CD4-positive, alpha-beta T cell (primary cell): ENCODE results near the gene MELTF. TPM values are rescaled to one million over a fixed set of nuclear protein-coding genes. Genes with fewer than 3 reads are reported as not detected.

Experiments used
- ATAC-seq: fragments of 200-7000 bp; cut with Tn5 transposase; one replicate; pipeline ENCODE4 v1.10.0; 2022; ENCODE audit warnings: mild to moderate bottlenecking; ENCODE audit not compliant: poor library complexity
- CTCF ChIA-PET: fragments of 350-600 bp; sonication (Branson Sonifier 250); formaldehyde crosslinking; loops from one replicate; lab custom pipeline; 2021; ENCODE audit warnings: antibody characterized with exemption, inconsistent platforms; lab: Charles Lee
- POLR2A ChIA-PET: fragments of 350-600 bp; sonication (Branson Sonifier 250); formaldehyde crosslinking; loops from one replicate; lab custom pipeline; 2021; ENCODE audit warnings: antibody characterized with exemption, inconsistent platforms; lab: Charles Lee
- DNase-seq, 14 experiments: peaks; one replicate each; pipeline ENCODE4 v3.0.0-alpha.2; 2013 to 2020; ENCODE audit warnings: mixed read lengths in 2 of 14
- H3K27ac ChIP-seq, 2 donors: one replicate each; pipeline versions ENCODE4 v1.5.1 to v1.7.0; 2013; ENCODE audit warnings: low read length in 2 of 2, low read depth in 1 of 2, mild to moderate bottlenecking in 1 of 2
- H3K27me3 ChIP-seq, 2 experiments: 1 replicate in 1 of 2; 2 replicates in 1 of 2; pipeline versions ENCODE4 v1.6.1 to v1.7.0; 2013; ENCODE audit warnings: low read length in 2 of 2, control low read depth in 1 of 2, mild to moderate bottlenecking in 1 of 2, moderate library complexity in 1 of 2; ENCODE audit not compliant: insufficient read depth in 2 of 2, control insufficient read depth in 1 of 2
- H3K36me3 ChIP-seq: one replicate; pipeline ENCODE4 v1.6.1; 2013; ENCODE audit warnings: low read length, control low read depth; ENCODE audit not compliant: insufficient read depth
- H3K4me1 ChIP-seq: one replicate; pipeline ENCODE4 v1.6.1; 2013; ENCODE audit warnings: low read length, control low read depth; ENCODE audit not compliant: insufficient read depth
- H3K4me3 ChIP-seq: one replicate; pipeline ENCODE4 v1.5.1; 2013; ENCODE audit warnings: mild to moderate bottlenecking, low read length, moderate library complexity
- H3K9me3 ChIP-seq, 2 experiments: 1 replicate in 1 of 2; 2 replicates in 1 of 2; pipeline versions ENCODE4 v1.6.1 to v1.7.0; 2013; ENCODE audit warnings: low read length in 2 of 2, mild to moderate bottlenecking in 2 of 2, control low read depth in 1 of 2, moderate library complexity in 1 of 2; ENCODE audit not compliant: control insufficient read depth in 1 of 2, insufficient read depth in 1 of 2
- H3K27ac Mint-ChIP-seq: one replicate; pipeline ENCODE4 v1.8.0; 2020; ENCODE audit warnings: mixed read lengths
- H3K27me3 Mint-ChIP-seq: one replicate; pipeline ENCODE4 v1.8.0; 2021; ENCODE audit warnings: mixed read lengths
- H3K36me3 Mint-ChIP-seq: one replicate; pipeline ENCODE4 v1.8.0; 2021; ENCODE audit warnings: low read depth, mixed read lengths
- H3K4me1 Mint-ChIP-seq: one replicate; pipeline ENCODE4 v1.8.0; 2021; ENCODE audit warnings: low read depth, mixed read lengths
- H3K4me3 Mint-ChIP-seq: one replicate; pipeline ENCODE4 v1.8.0; 2020; ENCODE audit warnings: mild to moderate bottlenecking, mixed read lengths
- H3K9me3 Mint-ChIP-seq: one replicate; pipeline ENCODE4 v1.8.0; 2020; ENCODE audit warnings: mixed read lengths
- intact Hi-C, 2 experiments: fragments of 100-400 bp; cut with DNase I in 1 of 2; cut with micrococcal nuclease in 1 of 2; formaldehyde crosslinking; loops; one replicate each; pipeline versions ENCODE4 v1.15.1 to v1.9.0; 2023 to 2025; cut with DNase I, micrococcal nuclease
- total RNA-seq, 174 experiments: library from RNA in 2 of 174; stranded (reverse) in 2 of 174; gene quantifications; one replicate each; pipeline ENCODE4 v1.2.3 and lab custom pipeline; 2021 to 2026
- TF ChIP-seq, protein P1 (sequence below): fragments of 200-600 bp; IDR thresholded peaks from one replicate; pipeline ENCODE4 v1.8.0; 2022; ENCODE audit warnings: antibody characterized with exemption, mild to moderate bottlenecking

MELTF gene
- total RNA-seq, 2 experiments from 2014 or later: 0.89 to 1.2 TPM

DNA sequence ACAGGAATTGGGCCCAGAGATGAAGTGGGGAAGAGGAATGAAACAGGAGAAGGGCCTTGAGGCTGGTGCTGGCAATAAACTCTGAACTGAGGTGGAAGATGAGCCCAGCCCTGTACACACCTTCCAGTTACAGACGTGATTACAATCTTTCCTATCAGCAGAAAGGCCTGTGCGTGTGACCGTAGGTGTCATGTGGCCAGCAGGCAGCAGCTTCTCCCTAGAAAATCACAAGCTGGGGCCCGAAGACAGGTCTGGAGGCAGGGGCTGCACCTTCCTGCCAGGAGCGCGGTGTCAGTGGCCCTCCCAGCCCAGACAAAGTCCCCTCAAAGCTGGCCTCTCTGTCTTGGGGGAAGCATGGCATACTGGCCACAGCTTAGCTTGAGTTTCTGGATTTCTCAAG, 44.3 kb downstream of the MELTF start:
- Mint-ChIP-seq H3K27ac (no peak overlapping the region), H3K36me3 (no peaks in the 10 kb centered on the region), H3K27me3 (peaks cover 10% of the 10 kb centered on the region), H3K4me1 (no peaks in the 10 kb centered on the region), H3K9me3 (peaks cover 6% of the 10 kb centered on the region), H3K4me3 (no peak overlapping the region)
- no peak overlapping the region for H3K27ac ChIP-seq
- ATAC-seq (no peak), DNase-seq (no peak)
- TF ChIP-seq, protein P1, sequence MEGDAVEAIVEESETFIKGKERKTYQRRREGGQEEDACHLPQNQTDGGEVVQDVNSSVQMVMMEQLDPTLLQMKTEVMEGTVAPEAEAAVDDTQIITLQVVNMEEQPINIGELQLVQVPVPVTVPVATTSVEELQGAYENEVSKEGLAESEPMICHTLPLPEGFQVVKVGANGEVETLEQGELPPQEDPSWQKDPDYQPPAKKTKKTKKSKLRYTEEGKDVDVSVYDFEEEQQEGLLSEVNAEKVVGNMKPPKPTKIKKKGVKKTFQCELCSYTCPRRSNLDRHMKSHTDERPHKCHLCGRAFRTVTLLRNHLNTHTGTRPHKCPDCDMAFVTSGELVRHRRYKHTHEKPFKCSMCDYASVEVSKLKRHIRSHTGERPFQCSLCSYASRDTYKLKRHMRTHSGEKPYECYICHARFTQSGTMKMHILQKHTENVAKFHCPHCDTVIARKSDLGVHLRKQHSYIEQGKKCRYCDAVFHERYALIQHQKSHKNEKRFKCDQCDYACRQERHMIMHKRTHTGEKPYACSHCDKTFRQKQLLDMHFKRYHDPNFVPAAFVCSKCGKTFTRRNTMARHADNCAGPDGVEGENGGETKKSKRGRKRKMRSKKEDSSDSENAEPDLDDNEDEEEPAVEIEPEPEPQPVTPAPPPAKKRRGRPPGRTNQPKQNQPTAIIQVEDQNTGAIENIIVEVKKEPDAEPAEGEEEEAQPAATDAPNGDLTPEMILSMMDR: no peak
- no peak overlapping the region for H3K4me3 ChIP-seq
- peaks cover 5 to 10% of the 10 kb centered on the region in 2 experiments for H3K9me3 ChIP-seq
- CTCF ChIA-PET: no interaction called here
- no peaks in the 10 kb centered on the region for H3K4me1 ChIP-seq
- intact Hi-C loops: no loop called here
- no peaks in the 10 kb centered on the region for H3K36me3 ChIP-seq
- POLR2A ChIA-PET: no interaction called here
- H3K27me3 ChIP-seq: peaks cover 0 to 3% of the 10 kb centered on the region in 2 experiments

DNA sequence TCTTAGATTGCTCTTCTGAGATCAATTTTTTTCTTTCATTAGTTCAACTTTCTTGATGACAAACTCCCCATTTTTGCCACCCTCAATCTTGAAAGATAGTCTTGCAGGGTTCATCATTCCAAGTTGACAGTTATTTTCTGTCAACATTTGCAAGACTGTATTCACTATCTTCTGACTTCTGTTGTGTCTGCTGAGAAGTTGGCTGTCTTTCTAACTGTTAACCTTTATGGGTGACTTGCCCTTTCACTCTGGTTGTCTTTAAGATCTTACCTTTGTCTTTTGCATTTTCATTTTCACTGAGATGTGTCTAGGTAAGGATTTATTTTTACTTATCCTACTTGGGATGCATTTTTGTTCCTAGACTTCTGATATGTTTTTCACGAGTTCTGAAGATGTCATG, 46.4 kb downstream of the MELTF start:
- CTCF ChIA-PET: no interaction called here
- Histone ChIP-seq H3K36me3 (no peaks in the 10 kb centered on the region), H3K4me3 (no peak overlapping the region), H3K9me3 (peaks cover 5 to 10% of the 10 kb centered on the region in 2 experiments), H3K4me1 (peaks cover 7% of the 10 kb centered on the region), H3K27me3 (peaks cover 0 to 5% of the 10 kb centered on the region in 2 experiments), H3K27ac (no peak overlapping the region)
- DNase-seq: no peak
- ATAC-seq: no peak
- Mint-ChIP-seq H3K4me1 (no peaks in the 10 kb centered on the region), H3K4me3 (no peak overlapping the region), H3K9me3 (peaks cover 6% of the 10 kb centered on the region), H3K27ac (no peak overlapping the region), H3K27me3 (peaks cover 18% of the 10 kb centered on the region), H3K36me3 (no peaks in the 10 kb centered on the region)
- intact Hi-C loops: no loop called here
- POLR2A ChIA-PET: no interaction called here
- TF ChIP-seq, protein P1: no peak

DNA sequence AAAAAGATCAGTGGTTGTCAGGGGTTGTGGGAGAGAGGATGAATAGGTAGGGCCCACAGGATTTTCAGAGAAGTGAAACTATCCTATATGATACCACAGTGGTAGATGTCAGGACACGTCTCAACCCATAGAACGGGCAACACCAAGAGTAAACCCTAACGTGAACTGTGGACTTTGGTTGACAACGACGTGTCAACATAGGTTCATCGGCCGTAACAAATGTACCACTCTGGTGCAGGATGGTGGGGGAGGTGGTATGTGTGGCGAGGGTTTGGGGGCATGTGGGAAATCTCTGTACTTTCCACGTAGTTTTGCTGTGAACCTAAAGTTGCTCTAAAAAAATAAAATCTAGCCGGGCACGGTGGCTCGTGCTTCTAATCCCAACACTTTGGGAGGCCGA, 48.0 kb downstream of the MELTF start:
- Mint-ChIP-seq H3K27me3 (peaks cover 19% of the 10 kb centered on the region), H3K4me3 (no peak overlapping the region), H3K27ac (no peak overlapping the region), H3K4me1 (no peaks in the 10 kb centered on the region), H3K9me3 (peaks cover 6% of the 10 kb centered on the region), H3K36me3 (no peaks in the 10 kb centered on the region)
- Histone ChIP-seq H3K4me3 (no peak overlapping the region), H3K36me3 (no peaks in the 10 kb centered on the region), H3K27ac (no peak overlapping the region), H3K9me3 (peaks cover 5 to 10% of the 10 kb centered on the region in 2 experiments), H3K27me3 (peaks cover 0 to 5% of the 10 kb centered on the region in 2 experiments), H3K4me1 (peaks cover 7% of the 10 kb centered on the region)
- ChIA-PET CTCF (no interaction called here), POLR2A (no interaction called here)
- no peak for ATAC-seq
- DNase-seq: no peak
- TF ChIP-seq, protein P1: no peak
- intact Hi-C loops: no loop called here
